Gastroesophageal sphincter (tissue), 4 donors: Measurements from ENCODE around the gene BRD4. TPM values are rescaled to one million over a fixed set of nuclear protein-coding genes. Genes with fewer than 3 reads are reported as not detected.

Experiments
- ATAC-seq: fragments of 150-250 bp; one replicate; pipeline ENCODE4 v1.9.1; 2016; ENCODE audit warnings: mild to moderate bottlenecking, moderate library complexity
- H3K27ac ChIP-seq, 4 donors: fragments of 200-600 bp; sonication (generic) in 3 of 4; 1 replicate in 3 of 4; 2 replicates in 1 of 4; pipeline ENCODE4 v1.5.1; 2016 to 2019
- H3K27me3 ChIP-seq: fragments of 200-600 bp; sonication (generic); one replicate; pipeline ENCODE4 v1.5.1; 2019
- H3K36me3 ChIP-seq, 2 donors: fragments of 200-600 bp; sonication (generic); one replicate each; pipeline ENCODE4 v1.5.1; 2019; ENCODE audit warnings: control low read depth in 1 of 2
- H3K4me1 ChIP-seq, 3 donors: fragments of 200-600 bp; sonication (generic); 1 replicate in 2 of 3; 2 replicates in 1 of 3; pipeline ENCODE4 v1.5.1; 2016 to 2019; ENCODE audit warnings: control low read depth in 2 of 3
- H3K4me3 ChIP-seq, 2 donors: fragments of 200-600 bp; sonication (generic); one replicate each; pipeline ENCODE4 v1.5.1; 2019; ENCODE audit warnings: mild to moderate bottlenecking in 1 of 2, moderate library complexity in 1 of 2
- H3K9me3 ChIP-seq, 3 donors: fragments of 200-600 bp; sonication (generic); one replicate each; pipeline ENCODE4 v1.5.1; 2017 to 2019; ENCODE audit warnings: control low read depth in 2 of 3
- CTCF ChIP-seq, 4 experiments: fragments of 200-600 bp in 2 of 4; fragments of 450-650 bp in 2 of 4; sonication (generic) in 1 of 4; IDR thresholded peaks; one replicate each; pipeline ENCODE4 v1.5.1; 2017 to 2019; ENCODE audit warnings: antibody characterized with exemption in 4 of 4, mild to moderate bottlenecking in 2 of 4, moderate library complexity in 2 of 4
- EP300 ChIP-seq: sonication (generic); formaldehyde crosslinking; IDR thresholded peaks from one replicate; pipeline ENCODE4 v1.6.1; 2017; ENCODE audit warnings: antibody characterized with exemption, mild to moderate bottlenecking
- POLR2A ChIP-seq, 2 donors: fragments of 450-650 bp; IDR thresholded peaks; one replicate each; pipeline ENCODE4 v1.6.1; 2017; ENCODE audit warnings: antibody characterized with exemption in 2 of 2, mild to moderate bottlenecking in 2 of 2, moderate library complexity in 1 of 2
- POLR2AphosphoS5 ChIP-seq: sonication (generic); formaldehyde crosslinking; IDR thresholded peaks from one replicate; pipeline ENCODE4 v1.6.1; 2017; ENCODE audit warnings: antibody characterized with exemption
- WGBS, 2 donors: methylation state at CpG; one replicate each; pipeline ENCODE4 v1.1.5; 2018; ENCODE audit warnings: low coverage in 1 of 2; 5-methylcytosine and 5-hydroxymethylcytosine counted together
- total RNA-seq, 4 donors: library from RNA; depleted of rRNA; stranded (reverse); fragments of >200 nt; gene quantifications; one replicate each; pipeline ENCODE4 v1.1.0, GENCODE V29; 2016

BRD4 gene
- total RNA-seq, 4 donors from 2014 or later, result 29.6 to 49.3 (median 34.4) TPM

GRCh38 chr19:15252398-15253018, 79.8 kb downstream of the BRD4 start:
- WGBS, 2 donors, result 24 to 58% methylated on average over 3 to 5 of the region's 9 CpGs
- peak in 1 of 4 experiments; percentile 36 for TF ChIP-seq CTCF (IDR thresholded peaks at IDR 0.05)
- no peak for TF ChIP-seq POLR2A (IDR thresholded peaks at IDR 0.05)
- ATAC-seq, result no peak
- no peaks in the 10 kb centered on the region for H3K27me3 ChIP-seq
- H3K9me3 ChIP-seq, result no peaks in the 10 kb centered on the region
- H3K27ac ChIP-seq, result peak overlapping the region in 3 of 4 donors; percentile 83 to 88 (median 87)
- H3K36me3 ChIP-seq, result peaks cover 0 to 63% of the 10 kb centered on the region in 2 donors
- H3K4me1 ChIP-seq, result peaks cover 23 to 72% (median 63%) of the 10 kb centered on the region in 3 donors
- H3K4me3 ChIP-seq, result no peak overlapping the region

GRCh38 chr19:15251749-15252397, 80.5 kb downstream of the BRD4 start:
- ATAC-seq, result peak; percentile 78
- 46 to 80% methylated on average over 1 to 3 of the region's 14 CpGs for WGBS, 2 donors
- Histone ChIP-seq H3K27ac (peak overlapping the region; percentile 4 to 88 (median 85)), H3K4me3 (peak overlapping the region in 1 of 2 donors; percentile 30), H3K36me3 (peaks cover 0 to 63% of the 10 kb centered on the region in 2 donors), H3K4me1 (peaks cover 23 to 78% (median 68%) of the 10 kb centered on the region in 3 donors), H3K27me3 (no peaks in the 10 kb centered on the region), H3K9me3 (no peaks in the 10 kb centered on the region)
- TF ChIP-seq POLR2A (IDR thresholded peaks at IDR 0.05) (no peak), POLR2AphosphoS5 (peak; percentile 88), CTCF (IDR thresholded peaks at IDR 0.05) (peak in 3 of 4 experiments; percentile 39 to 65 (median 63))

GRCh38 chr19:15251010-15251748, 81.2 kb downstream of the BRD4 start:
- Histone ChIP-seq H3K36me3 (peaks cover 0 to 63% of the 10 kb centered on the region in 2 donors), H3K27me3 (no peaks in the 10 kb centered on the region), H3K4me1 (peaks cover 23 to 85% (median 71%) of the 10 kb centered on the region in 3 donors), H3K9me3 (no peaks in the 10 kb centered on the region), H3K4me3 (peak overlapping the region in 1 of 2 donors; percentile 30), H3K27ac (peak overlapping the region; percentile 41 to 88 (median 85))
- ATAC-seq, result peak; percentile 23
- no peak for TF ChIP-seq CTCF (IDR thresholded peaks at IDR 0.05)
- peak; percentile 56 for TF ChIP-seq POLR2AphosphoS5
- no peak for TF ChIP-seq POLR2A (IDR thresholded peaks at IDR 0.05)
- TF ChIP-seq EP300, result no peak
- 0% methylated on average over 1 of the region's 24 CpGs; no CpG with 5 or more reads in 1 of the 2 donors for WGBS, 2 donors

- WGBS, 2 donors, result no CpG with 5 or more reads among the region's 1 CpG
- H3K36me3 ChIP-seq, result peaks cover 0 to 63% of the 10 kb centered on the region in 2 donors
- peaks cover 23 to 91% (median 71%) of the 10 kb centered on the region in 3 donors for H3K4me1 ChIP-seq
- H3K9me3 ChIP-seq, result no peaks in the 10 kb centered on the region
- TF ChIP-seq POLR2AphosphoS5 (no peak), POLR2A (IDR thresholded peaks at IDR 0.05) (no peak), EP300 (no peak), CTCF (IDR thresholded peaks at IDR 0.05) (no peak)
- no peak for ATAC-seq
- H3K27me3 ChIP-seq, result no peaks in the 10 kb centered on the region
- H3K27ac ChIP-seq, result peak overlapping the region; percentile 41 to 88 (median 85)
- no peak overlapping the region for H3K4me3 ChIP-seq
These were observed 81.7 kb downstream of the BRD4 start for GRCh38 chr19:15250640-15250993.
